K562 (cell line): ENCODE data around the gene KLK13. TPM values are rescaled to one million over a fixed set of nuclear protein-coding genes. Genes with fewer than 3 reads are reported as not detected.
A peak's percentile ranks its signal among the peaks of the same experiment; 100 is the strongest.

Experiments used
- ATAC-seq: fragments of 200-7000 bp; cut with Tn5 transposase; 3 replicates; pipeline ENCODE4 v1.9.1; 2020; ENCODE audit warnings: moderate library complexity
- BruUV-seq: library from RNA; stranded (reverse); fragments of 400-500 nt; replicated peaks from 2 replicates; lab custom pipeline; 2021; lab: Mats Ljungman, UMichigan
- CTCF ChIA-PET: fragments of 300-600 bp; formaldehyde crosslinking; extraction: SDS; loops from one replicate; lab custom pipeline; 2021; ENCODE audit warnings: low intra/inter-chr PET ratio; lab: Yijun Ruan, JAX
- POLR2A ChIA-PET: fragments of 300-600, 350-650 bp; sonication (Branson Sonifier 250); formaldehyde crosslinking; extraction: SDS; loops from one replicate; lab custom pipeline; 2021; ENCODE audit warnings: antibody characterized with exemption, inconsistent platforms; lab: Yijun Ruan, JAX
- DNase-seq, 4 experiments: peaks; one replicate each; pipeline versions ENCODE4 v3.0.0 to v3.0.0-alpha.2; 2011 to 2018; ENCODE audit warnings: low spot score in 3 of 4, mixed read lengths in 3 of 4; ENCODE audit errors: extremely low read depth in 1 of 4
- FAIRE-seq: peaks from 2 replicates; lab custom pipeline; 2011; peaks lifted over from hg19 to GRCh38; lab: Jason Lieb, UNC
- H2AFZ ChIP-seq: 2 replicates; pipeline ENCODE4 v1.6.0; 2011; ENCODE audit warnings: low read depth, low read length, control low read depth, inconsistent platforms
- H3K27ac ChIP-seq: fragments of 200-600 bp; 3 replicates; pipeline ENCODE4 v1.8.0; 2011; ENCODE audit warnings: low read depth, mild to moderate bottlenecking, control low read depth, inconsistent platforms, low read length, moderate library complexity, mixed read lengths; ENCODE audit errors: extremely low read depth
- H3K27me3 ChIP-seq, 2 experiments: fragments of 300-600 bp in 1 of 2; 2 replicates in 1 of 2; 3 replicates in 1 of 2; pipeline versions ENCODE4 v1.6.0 to v1.8.0; 2011; ENCODE audit warnings: inconsistent platforms in 2 of 2, low read length in 2 of 2, mild to moderate bottlenecking in 1 of 2, mixed read lengths in 1 of 2, moderate library complexity in 1 of 2; ENCODE audit not compliant: control insufficient read depth in 2 of 2, insufficient read depth in 2 of 2
- H3K36me3 ChIP-seq: fragments of 300-600 bp; 3 replicates; pipeline ENCODE4 v1.8.0; 2011; ENCODE audit warnings: mild to moderate bottlenecking, low read length, inconsistent platforms; ENCODE audit not compliant: control insufficient read depth, insufficient read depth
- H3K4me1 ChIP-seq, 2 experiments: fragments of 200-600 bp in 1 of 2; replicated peaks in 1 of 2; 2 replicates in 1 of 2; 3 replicates in 1 of 2; pipeline versions ENCODE4 v1.5.1 to v1.8.0; 2011; ENCODE audit warnings: inconsistent platforms in 2 of 2, low read length in 2 of 2, mild to moderate bottlenecking in 1 of 2, mixed read lengths in 1 of 2, moderate library complexity in 1 of 2; ENCODE audit not compliant: control insufficient read depth in 2 of 2, insufficient read depth in 2 of 2
- H3K4me2 ChIP-seq: 2 replicates; pipeline ENCODE4 v1.6.1; 2011; ENCODE audit warnings: low read length, control low read depth, inconsistent platforms, mixed read lengths; ENCODE audit not compliant: insufficient read depth
- H3K4me3 ChIP-seq: fragments of 200-600 bp; sonication (generic), shearing (Covaris generic); 2 replicates; pipeline ENCODE4 v1.5.1; 2016; ENCODE audit warnings: control low read depth, inconsistent platforms
- H3K79me2 ChIP-seq: fragments of 200-600 bp; 3 replicates; pipeline ENCODE4 v1.8.0; 2011; ENCODE audit warnings: low read length, inconsistent platforms; ENCODE audit not compliant: control insufficient read depth, insufficient read depth
- H3K9ac ChIP-seq, 2 experiments: 2 replicates each; pipeline versions ENCODE4 v1.6.0 to v1.6.1; 2011; ENCODE audit warnings: low read depth in 2 of 2, low read length in 2 of 2, control low read depth in 1 of 2, inconsistent platforms in 1 of 2, mild to moderate bottlenecking in 1 of 2, mixed read lengths in 1 of 2; ENCODE audit not compliant: insufficient read depth in 1 of 2
- H3K9me1 ChIP-seq: one replicate; pipeline ENCODE4 v1.6.0; 2011; ENCODE audit warnings: inconsistent platforms, mild to moderate bottlenecking, low read length, moderate library complexity; ENCODE audit not compliant: control insufficient read depth, insufficient read depth
- H3K9me3 ChIP-seq: replicated peaks from 2 replicates; pipeline ENCODE4 v1.5.1; 2011; ENCODE audit warnings: low read depth, low read length, inconsistent platforms; ENCODE audit not compliant: control insufficient read depth, insufficient read depth
- H4K20me1 ChIP-seq: replicated peaks from 2 replicates; pipeline ENCODE4 v1.6.1; 2011; ENCODE audit warnings: low read length, inconsistent platforms, mixed read lengths; ENCODE audit not compliant: control insufficient read depth, insufficient read depth
- BCLAF1 ChIP-seq, 2 experiments: fragments of 450-650 bp in 1 of 2; IDR thresholded peaks; 2 replicates each; pipeline ENCODE4 v1.6.1; 2011 to 2017; ENCODE audit warnings: low read depth in 2 of 2, antibody characterized with exemption in 1 of 2, borderline replicate concordance in 1 of 2, low read length in 1 of 2, mild to moderate bottlenecking in 1 of 2, mixed read lengths in 1 of 2; ENCODE audit not compliant: control insufficient read depth in 1 of 2
- DPF2 ChIP-seq: fragments of 450-650 bp; IDR thresholded peaks from 2 replicates; pipeline ENCODE4 v1.6.1; 2016
- FUS ChIP-seq: fragments of 200-400 bp; formaldehyde crosslinking; optimal IDR thresholded peaks from 2 replicates; pipeline ENCODE3; 2017; ENCODE audit warnings: low read depth, low read length
- HDGF ChIP-seq: fragments of 450-650 bp; IDR thresholded peaks from 2 replicates; pipeline ENCODE4 v1.6.1; 2016
- LEF1 ChIP-seq: fragments of 450-650 bp; IDR thresholded peaks from 2 replicates; pipeline ENCODE4 v1.6.1; 2016; ENCODE audit warnings: mild to moderate bottlenecking
- MAFF ChIP-seq: IDR thresholded peaks from 2 replicates; pipeline ENCODE4 v1.6.1; 2012; ENCODE audit warnings: low read length, improper control_type of control experiment
- OTX1 ChIP-seq: fragments of 450-650 bp; formaldehyde crosslinking; IDR thresholded peaks from 2 replicates; pipeline ENCODE4 v1.4.0; 2022; ENCODE audit warnings: mild to moderate bottlenecking
- PHB2 ChIP-seq: fragments of 450-650 bp; IDR thresholded peaks from 2 replicates; pipeline ENCODE4 v1.6.1; 2017; ENCODE audit warnings: low read depth
- SOX6 ChIP-seq: fragments of 450-650 bp; IDR thresholded peaks from 2 replicates; pipeline ENCODE4 v1.6.1; 2014; ENCODE audit warnings: mild to moderate bottlenecking
- TCF15 ChIP-seq: fragments of 250-450 bp; sonication (Bioruptor Pico); IDR thresholded peaks from 2 replicates; pipeline ENCODE4 v1.8.0; 2022; ENCODE audit warnings: moderate library complexity, mild to moderate bottlenecking, inconsistent platforms
- WGBS: fragments of 100-300 bp; shearing (Covaris generic); methylation state at CpG from one replicate; pipeline ENCODE4 v1.1.6; 2016; ENCODE audit warnings: low coverage, mixed read lengths; ENCODE audit not compliant: insufficient coverage; ENCODE audit errors: missing lambda C conversion rate; 5-methylcytosine and 5-hydroxymethylcytosine counted together
- in situ Hi-C: fragments of 300-500 bp; cut with MboI; formaldehyde crosslinking; loops from 4 replicates; pipeline ENCODE4 v1.15.0; 2018; ENCODE audit warnings: inconsistent platforms, mixed read lengths
- intact Hi-C: fragments of 100-400 bp; cut with micrococcal nuclease; formaldehyde crosslinking; loops from 2 replicates; pipeline ENCODE4 v1.14.2; 2022
- polyA plus RNA-seq, 8 experiments: library from polyadenylated mRNA; depleted of rRNA in 4 of 8; stranded (reverse) in 5 of 8; unstranded in 3 of 8; fragments of >200 nt; fragmentation: Nextera tagmentation in 2 of 8; fragmentation: Illumina TruSeq in 1 of 8; extraction: Ambion mirVana in 2 of 8; extraction: Trizol in 1 of 8; gene quantifications; 2 replicates each; pipeline versions ENCODE4 v1.2.1 to v1.2.3, GENCODE V29; 2011 to 2014; ENCODE audit warnings: inconsistent platforms in 1 of 8, missing spikeins in 1 of 8
- total RNA-seq, 7 experiments: library from RNA; depleted of rRNA in 6 of 7; stranded (reverse); fragments of >200 nt in 6 of 7; fragmentation: Illumina TruSeq in 2 of 7; extraction: Trizol in 2 of 7; gene quantifications; 2 replicates each; pipeline versions ENCODE4 v1.2.1 to v1.2.3, GENCODE V29; 2011 to 2021; ENCODE audit warnings: low replicate concordance in 1 of 7
- TF ChIP-seq, protein P1 (sequence below): fragments of 450-650 bp; formaldehyde crosslinking; IDR thresholded peaks from 2 replicates; pipeline ENCODE4 v1.4.0; 2020; ENCODE audit warnings: mild to moderate bottlenecking, moderate library complexity
- TF ChIP-seq, protein P2 (sequence below): fragments of 200-800 bp; sonication (Bioruptor generic); IDR thresholded peaks from 2 replicates; pipeline ENCODE4 v1.6.1; 2017; ENCODE audit warnings: missing genetic modification characterization, missing compliant biosample characterization
- TF ChIP-seq, protein P3 (sequence below): IDR thresholded peaks from 2 replicates; pipeline ENCODE4 v1.6.1; 2014; ENCODE audit warnings: antibody characterized with exemption

Gene KLK13
- total and polyA plus RNA-seq, 9 of the 15 experiments (the other 6 are each of a cell fraction or from before 2014, with no cell fraction given), result 0.72 to 9.0 (median 2.3) TPM

DNA sequence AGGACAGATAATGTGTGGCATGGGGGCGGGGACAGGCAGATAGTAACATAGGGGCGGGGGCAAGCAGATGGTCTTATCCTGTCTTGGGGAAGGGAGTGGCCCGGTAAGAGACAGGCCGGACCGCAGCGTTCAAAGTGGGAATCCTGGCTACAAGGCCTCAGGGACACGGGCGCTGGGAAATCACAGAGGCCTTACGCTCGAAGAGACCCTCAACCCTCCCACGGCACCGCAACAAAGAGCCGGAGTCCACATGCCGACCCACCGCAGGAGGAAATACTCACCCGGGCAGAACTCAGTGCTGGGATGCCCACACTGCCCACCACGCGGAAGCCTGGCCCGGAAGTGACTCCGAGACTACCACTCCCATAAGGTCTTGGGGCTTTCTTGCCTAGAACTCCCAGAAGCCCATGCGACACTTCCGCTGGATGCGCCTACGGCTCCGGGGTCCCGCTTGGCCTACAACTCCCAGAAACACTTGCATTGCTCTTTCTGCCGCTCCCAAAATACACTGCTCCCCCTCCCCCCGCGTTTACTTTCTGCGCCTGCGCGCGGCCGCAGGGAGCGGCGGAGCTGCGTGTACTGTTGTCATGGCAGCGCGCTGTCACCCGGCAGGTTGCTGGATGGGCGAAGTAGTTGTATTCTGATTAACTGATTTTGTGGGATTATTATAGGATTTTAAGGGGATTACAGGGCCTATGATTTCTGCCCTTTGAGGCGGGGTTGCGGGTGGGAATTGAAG lies 43.3 kb upstream of the KLK13 start, which contains the start of gene CTU1:
TSS of gene CTU1 (minus strand) at position 344 of the 739 bp plus-strand sequence. CDS start 3,840 bp downstream, outside the sequence.
- ChIA-PET POLR2A (interaction anchor here (0.6 to 1.0 kb wide), 3 partner anchors 16 to 106 kb away, joined by 3 to 4 read pairs (median 4); partner anchors contain the start of gene SIGLEC9), CTCF (interaction anchor here (1.5 kb wide), 1 partner anchor 14 kb away, joined by 5 read pairs; no protein-coding TSS in a partner anchor)
- ATAC-seq (peak; percentile 99), FAIRE-seq (peak; percentile 100), DNase-seq (peak; percentile 94 to 99 (median 96))
- H3K9me1 ChIP-seq, result no peaks in the 10 kb centered on the region
- peaks cover 21% of the 10 kb centered on the region; the same call in 2 of the 3 replicates for H3K36me3 ChIP-seq
- peak within 1 kb of the TSS; percentile 92 for H3K4me2 ChIP-seq
- in situ Hi-C loops, result no loop called here
- peak within 1 kb of the TSS; percentile 81 for H3K27ac ChIP-seq
- peaks cover 3 to 20% of the 10 kb centered on the region in 2 experiments; a peak in 4 of 5 replicates for H3K27me3 ChIP-seq
- 2% methylated on average over 40 of the region's 43 CpGs for WGBS
- H2AFZ ChIP-seq, result peak within 1 kb of the TSS; percentile 96
- H4K20me1 ChIP-seq, result no peaks in the 10 kb centered on the region
- H3K9me3 ChIP-seq, result no peaks in the 10 kb centered on the region
- no TSS peak for BruUV-seq
- peak within 1 kb of the TSS; percentile 85 to 94 for H3K9ac ChIP-seq
- intact Hi-C loops, result no loop called here
- H3K4me3 ChIP-seq, result peak within 1 kb of the TSS; percentile 63
- H3K4me1 ChIP-seq, result peaks cover 9 to 22% of the 10 kb centered on the region in 2 experiments; a peak in 4 of 5 replicates
- peaks cover 28% of the 10 kb centered on the region for H3K79me2 ChIP-seq
- TF ChIP-seq LEF1, result no peak
- no peak for TF ChIP-seq MAFF
- peak; percentile 68; the same call in 1 of the 2 replicates for TF ChIP-seq OTX1 (CRISPR knock-in tag)
- TF ChIP-seq TCF15 (CRISPR knock-in tag), result no peak
- TF ChIP-seq, protein P1, sequence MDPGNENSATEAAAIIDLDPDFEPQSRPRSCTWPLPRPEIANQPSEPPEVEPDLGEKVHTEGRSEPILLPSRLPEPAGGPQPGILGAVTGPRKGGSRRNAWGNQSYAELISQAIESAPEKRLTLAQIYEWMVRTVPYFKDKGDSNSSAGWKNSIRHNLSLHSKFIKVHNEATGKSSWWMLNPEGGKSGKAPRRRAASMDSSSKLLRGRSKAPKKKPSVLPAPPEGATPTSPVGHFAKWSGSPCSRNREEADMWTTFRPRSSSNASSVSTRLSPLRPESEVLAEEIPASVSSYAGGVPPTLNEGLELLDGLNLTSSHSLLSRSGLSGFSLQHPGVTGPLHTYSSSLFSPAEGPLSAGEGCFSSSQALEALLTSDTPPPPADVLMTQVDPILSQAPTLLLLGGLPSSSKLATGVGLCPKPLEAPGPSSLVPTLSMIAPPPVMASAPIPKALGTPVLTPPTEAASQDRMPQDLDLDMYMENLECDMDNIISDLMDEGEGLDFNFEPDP (CRISPR knock-in tag), result no peak
- no peak for TF ChIP-seq HDGF
- TF ChIP-seq SOX6, result no peak; the same call in 1 of the 2 replicates
- no peak for TF ChIP-seq PHB2
- TF ChIP-seq FUS, result no peak
- TF ChIP-seq BCLAF1 (IDR thresholded peaks at IDR 0.05; ENCODE audit: borderline replicate concordance in 1 of 2, control insufficient read depth in 1 of 2, low read depth in 2 of 2, low read length in 1 of 2), result no peak; a peak in 1 of 4 replicates
- TF ChIP-seq, protein P2, sequence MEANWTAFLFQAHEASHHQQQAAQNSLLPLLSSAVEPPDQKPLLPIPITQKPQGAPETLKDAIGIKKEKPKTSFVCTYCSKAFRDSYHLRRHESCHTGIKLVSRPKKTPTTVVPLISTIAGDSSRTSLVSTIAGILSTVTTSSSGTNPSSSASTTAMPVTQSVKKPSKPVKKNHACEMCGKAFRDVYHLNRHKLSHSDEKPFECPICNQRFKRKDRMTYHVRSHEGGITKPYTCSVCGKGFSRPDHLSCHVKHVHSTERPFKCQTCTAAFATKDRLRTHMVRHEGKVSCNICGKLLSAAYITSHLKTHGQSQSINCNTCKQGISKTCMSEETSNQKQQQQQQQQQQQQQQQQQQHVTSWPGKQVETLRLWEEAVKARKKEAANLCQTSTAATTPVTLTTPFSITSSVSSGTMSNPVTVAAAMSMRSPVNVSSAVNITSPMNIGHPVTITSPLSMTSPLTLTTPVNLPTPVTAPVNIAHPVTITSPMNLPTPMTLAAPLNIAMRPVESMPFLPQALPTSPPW (CRISPR knock-in tag), result peak; percentile 93
- no peak; the same call in 1 of the 2 replicates for TF ChIP-seq DPF2
- TF ChIP-seq, protein P3, sequence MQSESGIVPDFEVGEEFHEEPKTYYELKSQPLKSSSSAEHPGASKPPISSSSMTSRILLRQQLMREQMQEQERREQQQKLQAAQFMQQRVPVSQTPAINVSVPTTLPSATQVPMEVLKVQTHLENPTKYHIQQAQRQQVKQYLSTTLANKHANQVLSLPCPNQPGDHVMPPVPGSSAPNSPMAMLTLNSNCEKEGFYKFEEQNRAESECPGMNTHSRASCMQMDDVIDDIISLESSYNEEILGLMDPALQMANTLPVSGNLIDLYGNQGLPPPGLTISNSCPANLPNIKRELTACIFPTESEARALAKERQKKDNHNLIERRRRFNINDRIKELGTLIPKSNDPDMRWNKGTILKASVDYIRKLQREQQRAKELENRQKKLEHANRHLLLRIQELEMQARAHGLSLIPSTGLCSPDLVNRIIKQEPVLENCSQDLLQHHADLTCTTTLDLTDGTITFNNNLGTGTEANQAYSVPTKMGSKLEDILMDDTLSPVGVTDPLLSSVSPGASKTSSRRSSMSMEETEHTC, result no peak
